Erythroblast (primary cell): Measurements from ENCODE around the gene MAPT.

Experiments
- GATA1 ChIP-seq: IDR thresholded peaks from 2 replicates; pipeline ENCODE4 v1.6.1; 2011; ENCODE audit warnings: low read depth, mild to moderate bottlenecking, control low read depth, low read length, moderate library complexity
- POLR2A ChIP-seq: IDR thresholded peaks from 2 replicates; pipeline ENCODE4 v1.6.1; 2011; ENCODE audit warnings: mild to moderate bottlenecking, low read length

DNA sequence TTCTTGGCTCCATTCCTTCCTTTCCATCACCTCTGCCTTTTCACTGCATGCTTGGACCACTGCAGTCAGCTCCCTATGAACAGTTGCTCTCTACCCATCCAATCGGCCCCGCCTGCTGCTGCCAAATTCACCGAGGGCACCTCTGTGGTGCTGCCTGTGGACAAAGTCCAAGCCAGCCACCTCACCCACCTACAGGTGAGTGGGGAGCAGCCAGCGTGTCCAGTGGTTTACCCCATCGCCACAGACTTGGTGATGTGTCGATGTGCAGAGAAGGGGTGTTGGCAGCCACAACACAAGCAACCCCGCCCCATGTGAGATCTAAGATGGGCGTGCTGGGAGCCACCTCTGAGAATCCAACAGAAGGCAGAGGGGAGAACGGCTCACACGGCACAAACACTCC is 61.0 kb downstream of the MAPT start:
- TF ChIP-seq POLR2A (no peak), GATA1 (no peak)
